Stimulated activated CD4-positive, alpha-beta T cell treated with anti-CD3 and anti-CD28 coated beads, Interleukin-12 subunit alpha, Interleukin-12 subunit beta, amount 100 ng/mL, for 4 hours (primary cell): ENCODE data around the gene TFR2.

Source experiments
- DNase-seq: peaks from one replicate; pipeline ENCODE4 v3.0.0-alpha.2; 2020

TFR2 gene

DNA sequence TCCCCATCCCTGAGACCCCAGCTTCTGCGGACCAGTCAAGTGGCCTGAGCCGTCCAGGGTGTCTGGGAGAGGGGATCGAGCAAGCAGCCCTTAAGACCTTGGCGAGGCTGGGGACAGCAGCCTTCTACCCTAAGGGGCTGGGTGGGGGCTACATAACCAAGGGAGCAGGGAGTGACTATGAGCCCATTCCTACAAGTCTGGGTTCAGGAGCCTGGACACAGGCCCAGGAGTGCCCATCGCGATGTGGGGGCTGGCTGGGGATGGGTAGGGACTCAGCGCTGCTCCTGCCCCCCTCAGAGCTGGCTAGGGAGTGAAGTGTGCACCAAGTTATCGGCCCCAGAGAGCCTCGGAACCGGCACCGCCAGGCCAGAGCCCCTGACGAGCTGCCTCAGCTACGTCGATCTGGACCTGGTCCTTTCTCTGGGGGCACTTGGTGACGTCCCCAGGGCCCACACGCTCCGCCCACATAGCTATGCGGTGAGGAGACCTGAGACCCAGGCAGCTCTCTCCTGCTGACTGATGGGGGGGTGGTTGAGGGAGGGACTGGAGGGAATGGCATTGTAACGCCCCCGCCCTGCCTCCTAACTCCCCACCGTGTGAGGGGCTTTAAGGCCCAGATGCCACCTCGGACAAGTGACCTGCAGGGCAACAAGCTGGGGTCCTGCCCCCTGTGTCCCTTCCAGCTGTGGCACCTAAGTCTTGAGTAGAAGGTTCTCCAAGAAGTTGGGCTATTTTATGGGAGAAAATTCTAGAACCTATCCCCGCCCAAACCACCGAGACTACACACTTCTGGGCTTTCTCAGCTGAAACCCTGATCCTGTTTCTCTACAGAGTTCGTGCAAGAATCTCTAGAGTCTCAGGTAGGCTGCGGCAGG lies 70.2 kb downstream of the TFR2 start:
- no peak for DNase-seq
